ENCODE measurements around the gene UBAC2.
"Not testable (repeated sequence)": the region's sequence is repeated elsewhere in the genome, so short reads cannot be mapped to it uniquely, and the experiment has no call there.

UBAC2 gene

GRCh38 chr13:99215184-99215830 is 14.7 kb downstream of the UBAC2 start:
- no peak for DNase-seq

- DNase-seq: no peak
These were observed 16.9 kb downstream of the UBAC2 start for GRCh38 chr13:99217461-99218110.

GRCh38 chr13:99218126-99218525 is 17.5 kb downstream of the UBAC2 start:
- DNase-seq: no peak

GRCh38 chr13:99218545-99218944 is 17.9 kb downstream of the UBAC2 start:
- DNase-seq: no peak

GRCh38 chr13:99218969-99219368 is 18.3 kb downstream of the UBAC2 start:
- DNase-seq: no peak

- DNase-seq: no peak
These were observed 19.7 kb downstream of the UBAC2 start for GRCh38 chr13:99220199-99220935.

GRCh38 chr13:99221567-99222239 is 21.0 kb downstream of the UBAC2 start:
- no peak for DNase-seq

- DNase-seq: no peak
These were observed 22.9 kb downstream of the UBAC2 start for GRCh38 chr13:99223587-99223986.

- no peak for DNase-seq
These were observed 23.4 kb downstream of the UBAC2 start for GRCh38 chr13:99224021-99224420.

- no peak for DNase-seq
These were observed 24.4 kb downstream of the UBAC2 start for GRCh38 chr13:99225078-99225477.

- no peak for DNase-seq
These were observed 25.9 kb downstream of the UBAC2 start for GRCh38 chr13:99226513-99226912.

- DNase-seq: no peak
These were observed 26.8 kb downstream of the UBAC2 start for GRCh38 chr13:99227331-99227900.

GRCh38 chr13:99227909-99228688 is 27.4 kb downstream of the UBAC2 start:
- no peak for DNase-seq

- no peak for DNase-seq
These were observed 28.4 kb downstream of the UBAC2 start for GRCh38 chr13:99228737-99229691.

- not testable (repeated sequence) for DNase-seq
These were observed 29.9 kb downstream of the UBAC2 start for GRCh38 chr13:99230588-99230987.

GRCh38 chr13:99230991-99231390 is 30.3 kb downstream of the UBAC2 start:
- no peak for DNase-seq

GRCh38 chr13:99231721-99232120 is 31.1 kb downstream of the UBAC2 start:
- DNase-seq: no peak

- DNase-seq: no peak
These were observed 37.5 kb downstream of the UBAC2 start for GRCh38 chr13:99237981-99238662.

- DNase-seq: no peak
These were observed 45.4 kb downstream of the UBAC2 start for GRCh38 chr13:99246100-99246499.

- DNase-seq: not testable (repeated sequence)
These were observed 48.5 kb downstream of the UBAC2 start for GRCh38 chr13:99249178-99249577.
